GM12878 (cell line): ENCODE data around the gene RHEB. TPM values are rescaled to one million over a fixed set of nuclear protein-coding genes. Genes with fewer than 3 reads are reported as not detected.

Source experiments
- ATAC-seq: fragments of 200-7000 bp; cut with Tn5 transposase; 3 replicates; pipeline ENCODE4 v1.9.1; 2020; ENCODE audit warnings: mild to moderate bottlenecking, moderate library complexity
- BruUV-seq: library from RNA; stranded (reverse); fragments of 400-500 nt; replicated peaks from 2 replicates; lab custom pipeline; 2021; lab: Mats Ljungman, UMichigan
- CTCF ChIA-PET: fragments of 300-600 bp; sonication (Branson Sonifier 250); formaldehyde crosslinking; extraction: SDS; loops from one replicate; lab custom pipeline; 2021; ENCODE audit warnings: inconsistent platforms; lab: Yijun Ruan, JAX
- POLR2A ChIA-PET: fragments of 350-600 bp; formaldehyde crosslinking; extraction: SDS; loops from one replicate; lab custom pipeline; 2021; ENCODE audit warnings: inconsistent platforms; lab: Charles Lee
- RAD21 ChIA-PET: fragments of 300-600 bp; sonication (Branson Sonifier 250); formaldehyde crosslinking; loops from one replicate; lab custom pipeline; 2023; ENCODE audit warnings: antibody characterized with exemption; ENCODE audit not compliant: unreplicated experiment; lab: Charles Lee
- SMC1A ChIA-PET: fragments of 300-600 bp; sonication (Branson Sonifier 250); formaldehyde crosslinking; loops from one replicate; lab custom pipeline; 2023; ENCODE audit not compliant: unreplicated experiment, uncharacterized antibody; lab: Charles Lee
- DNase-seq: peaks from one replicate; pipeline ENCODE4 v3.0.0-alpha.2; 2011; ENCODE audit warnings: low read depth, low spot score
- FAIRE-seq: peaks from 3 replicates; lab custom pipeline; 2011; peaks lifted over from hg19 to GRCh38; lab: Jason Lieb, UNC
- H2AFZ ChIP-seq: 2 replicates; pipeline ENCODE4 v1.6.0; 2011; ENCODE audit warnings: low read depth, low read length, control low read depth; ENCODE audit not compliant: control insufficient read depth
- H3K27ac ChIP-seq: 2 replicates; pipeline ENCODE4 v1.5.1; 2011; ENCODE audit warnings: control low read depth; ENCODE audit not compliant: control insufficient read depth, insufficient read depth
- H3K27me3 ChIP-seq, 2 experiments: replicated peaks in 1 of 2; 2 replicates each; pipeline versions ENCODE4 v1.6.0 to v1.6.1; 2011; ENCODE audit warnings: low read length in 1 of 2; ENCODE audit not compliant: control insufficient read depth in 2 of 2, insufficient read depth in 2 of 2
- H3K36me3 ChIP-seq, 2 experiments: 2 replicates each; pipeline ENCODE4 v1.5.1; 2011; ENCODE audit warnings: low read length in 1 of 2; ENCODE audit not compliant: control insufficient read depth in 2 of 2, insufficient read depth in 2 of 2
- H3K4me1 ChIP-seq: 2 replicates; pipeline ENCODE4 v1.6.1; 2011; ENCODE audit warnings: mild to moderate bottlenecking, low read length, moderate library complexity, mixed read lengths; ENCODE audit not compliant: control insufficient read depth, insufficient read depth
- H3K4me2 ChIP-seq: 2 replicates; pipeline ENCODE4 v1.6.0; 2011; ENCODE audit warnings: control low read depth; ENCODE audit not compliant: control insufficient read depth, insufficient read depth
- H3K4me3 ChIP-seq: fragments of 200-600 bp; sonication (generic); 2 replicates; pipeline ENCODE4 v1.5.1; 2016
- H3K79me2 ChIP-seq: 2 replicates; pipeline ENCODE4 v1.6.0; 2011; ENCODE audit warnings: low read length; ENCODE audit not compliant: control insufficient read depth, insufficient read depth
- H3K9ac ChIP-seq: 2 replicates; pipeline ENCODE4 v1.8.0; 2011; ENCODE audit warnings: low read length, control low read depth, mixed read lengths; ENCODE audit not compliant: control insufficient read depth, insufficient read depth
- H3K9me3 ChIP-seq: replicated peaks from 3 replicates; pipeline ENCODE4 v1.5.1; 2011; ENCODE audit warnings: mild to moderate bottlenecking, low read length; ENCODE audit not compliant: control insufficient read depth, insufficient read depth
- H4K20me1 ChIP-seq: 2 replicates; pipeline ENCODE4 v1.6.0; 2011; ENCODE audit not compliant: control insufficient read depth, insufficient read depth
- ASH2L ChIP-seq: fragments of 300-600, 200-600 bp; sonication (generic); IDR thresholded peaks from 2 replicates; pipeline ENCODE4 v1.6.1; 2017; ENCODE audit warnings: low read depth, mild to moderate bottlenecking, borderline replicate concordance
- CREM ChIP-seq: IDR thresholded peaks from 2 replicates; pipeline ENCODE4 v1.6.1; 2014; ENCODE audit warnings: antibody characterized with exemption, low read depth
- EGR1 ChIP-seq, 2 experiments: IDR thresholded peaks; 1 replicate in 1 of 2; 2 replicates in 1 of 2; pipeline ENCODE4 v1.6.1; 2011 to 2012; ENCODE audit warnings: low read depth in 2 of 2, low read length in 2 of 2, borderline replicate concordance in 1 of 2, mild to moderate bottlenecking in 1 of 2, moderate library complexity in 1 of 2
- ESRRA ChIP-seq: IDR thresholded peaks from 2 replicates; pipeline ENCODE4 v1.6.1; 2012; ENCODE audit warnings: mild to moderate bottlenecking, low read length, improper control_type of control experiment
- GATAD2B ChIP-seq: fragments of 450-650 bp; conservative IDR thresholded peaks from 2 replicates; pipeline ENCODE4 v1.6.1; 2017; ENCODE audit warnings: low read depth, mild to moderate bottlenecking, moderate library complexity
- KAT2A ChIP-seq: conservative IDR thresholded peaks from 2 replicates; pipeline ENCODE4 v1.6.1; 2011; ENCODE audit warnings: low read depth, low read length; ENCODE audit not compliant: control insufficient read depth
- MYB ChIP-seq: fragments of 150-350 bp; IDR thresholded peaks from 2 replicates; pipeline ENCODE4 v1.6.1; 2014; ENCODE audit warnings: mild to moderate bottlenecking, low read depth, low read length, borderline replicate concordance
- NFXL1 ChIP-seq: fragments of 450-650 bp; IDR thresholded peaks from 2 replicates; pipeline ENCODE4 v1.6.1; 2017; ENCODE audit warnings: antibody characterized with exemption, mild to moderate bottlenecking, borderline replicate concordance
- RBBP5 ChIP-seq: fragments of 200-600 bp; sonication (generic); conservative IDR thresholded peaks from 2 replicates; pipeline ENCODE4 v1.6.1; 2016
- SMC3 ChIP-seq: IDR thresholded peaks from 2 replicates; pipeline ENCODE4 v1.6.1; 2011; ENCODE audit warnings: low read length, improper control_type of control experiment, borderline replicate concordance
- SREBF2 ChIP-seq: IDR thresholded peaks from 2 replicates; pipeline ENCODE4 v1.6.1; 2012; ENCODE audit warnings: mild to moderate bottlenecking, low read length
- whole genome bisulfite sequencing: methylation state at CpG from one replicate; pipeline ENCODE4 v1.1.6; 2016; ENCODE audit warnings: low lambda C conversion rate; ENCODE audit not compliant: insufficient replicate concordance, insufficient coverage; ENCODE audit errors: missing lambda C conversion rate; 5-methylcytosine and 5-hydroxymethylcytosine counted together
- in situ Hi-C: fragments of 300-500 bp; cut with MboI; formaldehyde crosslinking; loops from 9 replicates; pipeline ENCODE4 v1.14.3; 2018; ENCODE audit warnings: mixed read lengths
- intact Hi-C: fragments of 100-400 bp; cut with micrococcal nuclease; formaldehyde crosslinking; loops from one replicate; pipeline ENCODE4 v1.14.2; 2022; ENCODE audit not compliant: unreplicated experiment
- polyA plus RNA-seq, 11 experiments: library from polyadenylated mRNA; depleted of rRNA in 4 of 11; unstranded in 6 of 11; stranded (reverse) in 5 of 11; fragments of >200 nt; fragmentation: Nextera tagmentation in 4 of 11; fragmentation: Illumina TruSeq in 1 of 11; extraction: Ambion mirVana in 4 of 11; extraction: Trizol in 1 of 11; gene quantifications; 1 replicate in 1 of 11; 2 replicates in 10 of 11; pipeline versions ENCODE4 v1.2.1 to v1.2.3, GENCODE V29; 2011 to 2016; ENCODE audit warnings: inconsistent platforms in 2 of 11, missing spikeins in 2 of 11, low read depth in 1 of 11
- total RNA-seq, 4 experiments: library from RNA; depleted of rRNA in 3 of 4; stranded (reverse); fragments of >200 nt in 3 of 4; fragmentation: Illumina TruSeq in 1 of 4; extraction: Trizol in 1 of 4; gene quantifications; 2 replicates each; pipeline versions ENCODE4 v1.2.1 to v1.2.3, GENCODE V29; 2013 to 2021
- TF ChIP-seq, protein P1 (sequence below): fragments of 450-650 bp; IDR thresholded peaks from 2 replicates; pipeline ENCODE4 v1.6.1; 2017; ENCODE audit warnings: low read depth, mild to moderate bottlenecking, moderate library complexity

Gene RHEB
- total and polyA plus RNA-seq, 10 of the 15 experiments (the other 5 are each of a cell fraction or from before 2014, with no cell fraction given): 6.2 to 67.8 (median 38.0) TPM

DNA sequence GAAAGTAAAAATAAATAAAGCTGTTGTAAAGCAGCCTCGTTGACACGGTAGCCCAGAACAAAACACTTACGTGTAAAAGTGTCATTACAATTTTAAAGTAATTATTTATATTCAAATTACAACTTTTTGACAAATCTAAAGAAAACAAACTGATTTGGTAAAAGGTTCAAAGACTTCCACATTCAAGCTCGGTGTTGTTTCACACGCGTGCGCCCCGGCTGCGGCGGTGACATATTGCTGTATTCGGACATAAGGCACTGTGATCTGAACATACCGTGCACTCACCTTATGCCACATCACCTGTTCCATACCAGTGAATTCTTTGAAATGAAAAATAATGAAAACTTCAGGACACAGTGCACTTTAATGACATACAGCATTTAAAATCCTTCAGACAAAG, 36.9 kb upstream of the RHEB start:
- Histone ChIP-seq H2AFZ (no peak overlapping the region), H3K4me2 (no peak overlapping the region), H3K27me3 (no peaks in the 10 kb centered on the region), H3K36me3 (peaks cover 0 to 5% of the 10 kb centered on the region in 2 experiments; a peak in 2 of 4 replicates), H3K4me1 (no peaks in the 10 kb centered on the region), H4K20me1 (no peaks in the 10 kb centered on the region), H3K27ac (no peak overlapping the region), H3K79me2 (no peaks in the 10 kb centered on the region), H3K9ac (no peak overlapping the region), H3K4me3 (no peak overlapping the region), H3K9me3 (no peaks in the 10 kb centered on the region)
- ChIA-PET SMC1A (interaction anchor here (0.7 to 1.7 kb wide), 2 partner anchors 11 to 13 kb away, joined by 3 to 5 read pairs; no protein-coding TSS in a partner anchor), RAD21 (no interaction called here), CTCF (interaction anchor here (1.6 kb wide), 1 partner anchor 18 kb away, joined by 3 read pairs; no protein-coding TSS in a partner anchor), POLR2A (no interaction called here)
- no peak for TF ChIP-seq ASH2L
- no peak for TF ChIP-seq CREM
- no peak for TF ChIP-seq RBBP5
- no peak for TF ChIP-seq ESRRA
- no peak for TF ChIP-seq GATAD2B
- TF ChIP-seq KAT2A: no peak
- TF ChIP-seq, protein P1, sequence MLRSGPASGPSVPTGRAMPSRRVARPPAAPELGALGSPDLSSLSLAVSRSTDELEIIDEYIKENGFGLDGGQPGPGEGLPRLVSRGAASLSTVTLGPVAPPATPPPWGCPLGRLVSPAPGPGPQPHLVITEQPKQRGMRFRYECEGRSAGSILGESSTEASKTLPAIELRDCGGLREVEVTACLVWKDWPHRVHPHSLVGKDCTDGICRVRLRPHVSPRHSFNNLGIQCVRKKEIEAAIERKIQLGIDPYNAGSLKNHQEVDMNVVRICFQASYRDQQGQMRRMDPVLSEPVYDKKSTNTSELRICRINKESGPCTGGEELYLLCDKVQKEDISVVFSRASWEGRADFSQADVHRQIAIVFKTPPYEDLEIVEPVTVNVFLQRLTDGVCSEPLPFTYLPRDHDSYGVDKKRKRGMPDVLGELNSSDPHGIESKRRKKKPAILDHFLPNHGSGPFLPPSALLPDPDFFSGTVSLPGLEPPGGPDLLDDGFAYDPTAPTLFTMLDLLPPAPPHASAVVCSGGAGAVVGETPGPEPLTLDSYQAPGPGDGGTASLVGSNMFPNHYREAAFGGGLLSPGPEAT: no peak
- no peak for TF ChIP-seq NFXL1
- TF ChIP-seq SREBF2: no peak
- no peak for TF ChIP-seq EGR1 (IDR thresholded peaks at IDR 0.05; ENCODE audit: borderline replicate concordance in 1 of 2, low read depth in 2 of 2, low read length in 2 of 2)
- TF ChIP-seq MYB: no peak
- no peak for TF ChIP-seq SMC3
- no TSS peak for BruUV-seq
- in situ Hi-C loops: no loop called here
- 96% methylated on average over 12 of the region's 12 CpGs for WGBS
- ATAC-seq: no peak
- intact Hi-C loops: no loop called here
- no peak for FAIRE-seq
- no peak for DNase-seq
